Measurements from ENCODE around the gene DAPK3.
"Not testable (repeated sequence)": the region's sequence is repeated elsewhere in the genome, so short reads cannot be mapped to it uniquely, and the experiment has no call there.

The DAPK3 gene

DNA sequence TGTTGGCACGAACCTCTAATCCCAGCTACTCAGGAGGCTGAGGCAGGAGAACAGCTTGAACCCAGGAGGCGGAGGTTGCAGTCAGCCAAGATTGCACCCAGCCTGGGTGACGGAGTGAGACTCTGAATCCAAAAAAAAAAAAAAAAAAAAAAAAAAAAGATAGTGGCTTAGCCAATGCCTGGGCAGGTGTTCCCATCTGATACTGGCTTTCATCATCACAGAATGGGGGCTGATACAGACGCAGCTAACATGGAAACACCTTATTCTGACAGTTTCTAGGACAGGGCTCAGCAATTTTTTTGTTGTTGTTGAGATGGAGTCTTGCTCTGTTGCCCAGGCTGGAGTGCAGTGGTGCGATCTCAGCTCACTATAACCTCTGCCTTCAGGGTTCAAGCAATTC is 29.9 kb upstream of the DAPK3 start:
- not testable (repeated sequence) for DNase-seq

DNA sequence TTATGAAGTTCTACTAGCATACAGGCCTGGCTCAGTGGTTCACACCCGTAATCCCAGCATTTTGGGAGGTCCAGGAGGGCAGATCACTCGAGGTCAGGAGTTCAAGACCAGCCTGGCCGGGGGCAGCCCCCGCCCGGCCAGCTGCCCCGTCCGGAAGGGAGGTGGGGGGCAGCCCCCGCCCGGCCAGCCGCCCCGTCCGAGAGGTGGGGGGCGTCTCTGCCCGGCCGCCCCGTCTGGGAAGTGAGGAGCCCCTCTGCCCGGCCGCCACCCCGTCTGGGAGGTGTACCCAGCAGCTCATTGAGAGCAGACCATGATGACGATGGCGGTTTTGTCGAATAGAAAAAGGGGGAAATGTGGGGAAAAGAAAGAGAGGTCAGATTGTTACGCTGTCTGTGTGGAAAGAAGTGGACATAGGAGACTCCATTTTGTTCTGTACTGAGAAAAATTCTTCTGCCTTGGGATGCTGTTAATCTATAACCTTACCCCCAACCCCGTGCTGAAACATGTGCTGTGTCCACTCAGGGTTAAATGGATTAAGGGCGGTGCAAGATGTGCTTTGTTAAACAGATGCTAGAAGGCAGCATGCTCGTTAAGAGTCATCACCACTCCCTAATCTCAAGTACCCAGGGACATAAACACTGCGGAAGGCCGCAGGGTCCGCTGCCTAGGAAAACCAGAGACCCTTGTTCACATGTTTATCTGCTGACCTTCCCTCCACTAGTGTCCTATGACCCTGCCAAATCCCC is 27.9 kb upstream of the DAPK3 start:
- not testable (repeated sequence) for DNase-seq

DNA sequence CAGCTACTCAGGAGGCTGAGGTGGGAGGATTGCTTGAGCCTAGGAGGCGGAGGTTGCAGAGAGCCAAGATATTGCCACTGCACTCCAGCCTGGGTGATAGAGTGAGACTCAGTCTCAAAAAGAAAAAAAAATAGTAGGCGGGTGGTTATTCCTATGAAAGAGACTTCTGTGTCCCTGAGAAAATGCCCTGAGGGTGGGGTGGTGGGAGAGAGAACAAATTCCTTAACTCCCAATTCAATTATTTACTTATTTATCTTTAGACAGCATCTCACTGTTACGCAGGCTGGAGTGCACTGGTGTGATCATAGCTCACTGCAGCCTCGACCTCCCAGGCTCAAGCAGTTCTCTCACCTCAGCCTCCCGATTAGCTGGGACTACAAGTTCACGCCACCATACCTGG is 24.7 kb upstream of the DAPK3 start:
- DNase-seq, result no peak

DNA sequence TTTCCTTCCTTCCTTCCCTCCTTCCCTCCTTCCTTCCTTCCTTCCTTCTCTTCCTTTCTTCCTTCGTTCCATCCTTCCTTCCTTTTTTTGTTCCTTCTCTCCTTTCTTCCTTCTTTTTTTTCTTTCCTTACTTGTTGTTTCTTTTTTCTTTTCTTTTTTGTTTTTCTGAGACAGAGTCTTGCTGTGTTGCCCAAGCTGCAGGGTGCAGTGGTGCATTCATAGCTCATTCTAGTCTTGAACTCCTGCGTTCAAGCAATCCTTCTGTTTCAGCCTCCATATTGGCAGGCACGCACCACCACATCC is 19.9 kb upstream of the DAPK3 start:
- no peak for DNase-seq

DNA sequence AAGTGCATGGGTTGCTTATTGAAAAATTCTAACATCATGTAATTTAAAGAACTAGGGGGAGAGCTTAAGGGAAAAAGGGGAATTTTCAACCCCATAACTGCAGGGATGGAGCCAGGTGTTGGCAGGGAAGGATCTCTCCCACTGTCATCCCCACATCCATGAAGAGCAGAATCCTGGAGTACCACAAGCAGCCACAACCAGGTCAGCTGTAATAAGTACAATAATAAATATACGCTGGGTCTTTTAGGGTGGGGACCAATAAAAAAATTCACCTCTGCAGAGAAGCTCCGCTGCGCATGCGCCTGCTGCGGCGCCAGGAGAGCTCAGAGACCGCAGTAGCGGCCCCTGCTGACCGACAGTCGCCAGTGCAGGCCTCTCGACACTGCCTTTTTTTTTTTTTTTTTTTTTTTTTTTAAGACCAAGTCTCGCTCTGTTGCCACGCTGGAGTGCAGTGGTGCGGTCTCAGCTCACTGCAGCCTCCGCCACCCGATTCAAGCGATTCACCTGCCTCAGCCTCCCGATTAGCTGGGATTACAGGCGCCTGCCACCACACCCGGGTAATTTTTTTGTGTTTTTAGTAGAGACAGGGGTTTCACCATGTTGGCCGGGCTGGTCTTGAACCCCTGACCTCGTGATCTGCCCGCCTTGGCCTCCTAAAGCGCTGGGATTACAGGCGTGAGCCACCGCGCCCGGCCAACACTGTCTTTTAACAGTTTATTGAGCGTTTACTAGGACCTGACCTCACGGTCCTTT is 16.9 kb upstream of the DAPK3 start:
- DNase-seq, result peak; percentile 68

DNA sequence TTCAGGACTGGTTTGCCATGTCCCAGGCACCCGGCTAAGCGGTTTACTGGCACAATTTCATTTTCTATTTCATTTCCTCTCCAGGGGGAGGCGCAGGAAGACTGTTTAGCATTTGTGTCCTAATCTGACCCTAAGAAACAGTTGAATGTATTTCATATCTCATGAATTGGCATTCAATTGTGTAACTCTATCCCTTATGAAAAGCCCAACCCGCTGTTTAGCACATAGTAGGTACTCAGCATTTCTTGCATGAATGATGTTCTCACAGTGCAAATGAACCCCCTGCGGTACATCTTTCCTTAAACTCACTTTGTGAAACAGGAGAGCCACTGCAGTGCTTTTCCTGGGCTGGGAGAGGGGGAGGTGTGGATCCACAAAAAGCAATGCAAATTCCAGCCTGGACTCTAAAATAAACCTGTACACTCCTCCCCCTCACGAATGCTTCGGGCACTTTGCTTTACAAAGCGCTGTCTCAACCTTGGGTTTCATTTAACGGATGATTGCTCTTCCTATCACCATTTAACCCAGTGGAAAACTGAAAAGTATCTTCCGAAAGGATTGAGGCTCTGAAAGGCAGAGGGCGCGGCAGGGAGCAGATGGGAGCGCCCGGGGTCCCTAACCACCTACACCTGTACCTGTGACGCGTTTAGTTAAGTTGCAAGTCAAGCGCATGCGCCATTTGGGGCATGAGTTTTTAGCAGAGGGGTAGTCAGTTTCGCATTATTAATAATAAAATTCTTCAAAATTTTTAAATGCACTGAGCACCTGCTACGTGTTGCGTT is 15.6 kb upstream of the DAPK3 start:
- DNase-seq, result peak; percentile 61

DNA sequence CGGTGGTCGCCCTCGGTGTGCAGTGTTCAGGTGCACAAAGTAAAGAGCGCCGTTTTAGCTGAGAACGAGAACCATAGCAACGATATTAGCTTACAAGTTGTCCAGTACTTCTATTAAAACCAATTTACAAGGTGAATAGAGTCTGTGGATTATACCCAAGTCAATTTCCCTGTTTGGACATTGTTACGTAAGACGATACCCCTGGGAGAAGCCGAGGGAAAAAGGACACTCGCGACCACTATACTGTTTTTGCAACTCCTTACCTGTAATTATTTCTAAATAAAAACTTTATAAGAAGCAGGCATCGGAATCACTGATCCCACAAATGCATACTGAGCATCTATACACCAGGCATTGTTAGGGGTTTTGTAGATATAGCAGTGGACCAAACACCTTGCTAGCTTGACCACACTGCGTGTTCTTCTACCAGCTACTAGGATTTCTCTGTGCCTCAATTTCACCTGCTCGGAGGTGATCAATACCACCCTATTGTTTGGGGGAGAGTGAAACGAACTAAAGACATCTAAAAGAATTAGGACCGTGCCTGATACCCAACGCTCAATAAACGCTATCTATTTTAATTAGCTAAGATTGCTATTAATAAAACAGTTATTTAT is 14.9 kb upstream of the DAPK3 start:
- DNase-seq, result no peak

DNA sequence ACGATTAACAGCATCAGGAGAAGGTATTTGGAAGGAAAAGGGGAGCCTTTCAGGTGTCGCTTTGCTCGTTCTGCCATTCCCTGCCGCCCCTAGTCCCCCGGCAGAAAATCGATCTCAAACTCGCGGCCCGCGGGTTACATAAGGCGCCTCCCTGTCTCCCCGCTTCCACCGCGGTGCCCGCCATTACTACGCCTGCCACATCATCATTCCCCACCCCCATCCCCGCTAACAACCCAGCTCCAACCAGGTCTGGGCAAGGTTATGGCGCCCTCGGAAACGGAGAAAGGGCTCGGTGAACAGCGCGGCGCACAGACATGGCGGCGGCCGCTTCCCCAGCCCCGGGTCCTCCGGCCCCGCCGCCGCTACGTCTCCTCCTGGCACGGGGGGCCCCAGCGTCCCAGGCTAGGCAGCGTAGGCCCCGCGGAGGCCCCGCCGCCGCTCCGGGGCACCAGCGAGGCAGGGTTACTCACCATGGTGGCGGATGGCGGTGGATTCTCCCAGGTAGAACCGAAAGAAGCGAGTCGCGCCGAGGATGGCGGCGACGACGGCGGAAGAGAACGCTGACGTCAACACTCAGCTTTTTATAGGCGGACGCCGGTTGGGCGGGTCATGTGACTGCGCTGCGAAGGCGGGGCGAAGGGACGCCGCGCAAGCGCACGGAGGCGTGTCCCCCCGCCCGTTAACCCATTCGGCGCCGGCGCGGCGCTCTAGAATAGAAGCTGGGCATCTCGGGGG is 14.2 kb upstream of the DAPK3 start, which contains the start of gene EEF2:
EEF2 (minus strand) TSS at position 556 of the 735 bp plus-strand sequence; CDS start at position 473, 83 bp downstream.
- DNase-seq, result peak; percentile 86

DNA sequence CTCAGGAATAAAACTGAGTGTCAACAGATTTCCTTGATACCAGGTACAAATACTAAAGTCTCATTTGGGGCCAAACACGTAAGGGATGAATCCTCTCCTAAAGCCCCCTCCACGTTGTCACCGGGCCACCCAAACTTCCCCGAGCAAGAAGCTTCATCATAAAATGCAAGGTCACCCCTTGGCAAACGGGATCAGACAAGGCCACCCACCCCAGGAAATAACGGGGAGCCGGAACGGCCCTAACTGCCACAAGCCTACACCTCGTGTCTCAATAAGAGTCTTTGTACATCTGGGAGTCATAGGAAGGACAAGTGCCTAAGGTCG is 13.6 kb upstream of the DAPK3 start:
- no peak for DNase-seq

DNA sequence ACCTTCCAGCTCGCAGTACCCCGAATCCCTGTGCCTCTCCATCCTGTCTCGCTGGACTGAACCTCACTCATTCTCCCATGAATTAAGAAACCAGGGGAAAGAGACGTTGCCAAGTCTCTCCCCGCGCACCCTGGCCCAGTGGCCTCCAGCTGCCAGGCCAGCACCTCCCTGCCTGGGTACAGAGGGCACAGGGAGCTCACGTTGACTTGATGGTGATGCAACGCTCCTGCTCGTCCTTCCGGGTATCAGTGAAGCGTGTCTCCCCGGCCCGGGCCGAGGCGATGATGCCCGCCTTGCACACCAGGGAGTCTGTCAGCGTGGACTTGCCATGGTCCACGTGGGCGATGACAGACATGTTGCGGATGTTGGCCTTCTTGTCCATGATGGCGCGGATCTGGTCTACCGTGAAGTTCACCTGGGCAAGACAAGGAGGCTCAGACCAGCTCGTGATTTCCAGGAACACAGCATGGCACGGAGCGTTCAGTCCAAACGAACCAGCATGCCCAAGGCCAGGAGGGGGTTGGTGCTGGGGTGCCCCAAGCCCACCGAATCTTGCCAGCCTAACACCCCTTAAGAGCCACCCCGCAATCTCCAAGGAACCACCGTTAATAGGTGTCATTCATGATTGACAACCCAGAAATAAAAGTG is 13.2 kb upstream of the DAPK3 start:
- DNase-seq, result no peak

DNA sequence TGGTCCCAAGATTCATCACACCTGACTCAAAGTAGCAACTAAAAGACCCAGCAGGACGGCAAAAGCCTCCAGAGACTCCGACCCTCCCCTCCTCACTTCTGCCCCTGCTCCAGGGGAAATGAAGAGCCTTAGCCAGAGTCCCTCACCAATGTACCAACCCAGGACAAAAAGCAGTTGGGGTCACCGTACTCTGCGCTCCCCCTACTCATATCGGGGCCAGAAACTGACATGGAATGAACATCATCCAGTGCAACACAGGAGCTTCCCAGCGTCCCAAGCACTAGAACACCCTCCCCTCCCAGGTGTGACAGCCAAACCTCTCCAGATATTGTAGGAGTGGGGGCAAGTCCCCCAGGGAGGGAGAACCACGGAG is 12.6 kb upstream of the DAPK3 start:
- no peak for DNase-seq

DNA sequence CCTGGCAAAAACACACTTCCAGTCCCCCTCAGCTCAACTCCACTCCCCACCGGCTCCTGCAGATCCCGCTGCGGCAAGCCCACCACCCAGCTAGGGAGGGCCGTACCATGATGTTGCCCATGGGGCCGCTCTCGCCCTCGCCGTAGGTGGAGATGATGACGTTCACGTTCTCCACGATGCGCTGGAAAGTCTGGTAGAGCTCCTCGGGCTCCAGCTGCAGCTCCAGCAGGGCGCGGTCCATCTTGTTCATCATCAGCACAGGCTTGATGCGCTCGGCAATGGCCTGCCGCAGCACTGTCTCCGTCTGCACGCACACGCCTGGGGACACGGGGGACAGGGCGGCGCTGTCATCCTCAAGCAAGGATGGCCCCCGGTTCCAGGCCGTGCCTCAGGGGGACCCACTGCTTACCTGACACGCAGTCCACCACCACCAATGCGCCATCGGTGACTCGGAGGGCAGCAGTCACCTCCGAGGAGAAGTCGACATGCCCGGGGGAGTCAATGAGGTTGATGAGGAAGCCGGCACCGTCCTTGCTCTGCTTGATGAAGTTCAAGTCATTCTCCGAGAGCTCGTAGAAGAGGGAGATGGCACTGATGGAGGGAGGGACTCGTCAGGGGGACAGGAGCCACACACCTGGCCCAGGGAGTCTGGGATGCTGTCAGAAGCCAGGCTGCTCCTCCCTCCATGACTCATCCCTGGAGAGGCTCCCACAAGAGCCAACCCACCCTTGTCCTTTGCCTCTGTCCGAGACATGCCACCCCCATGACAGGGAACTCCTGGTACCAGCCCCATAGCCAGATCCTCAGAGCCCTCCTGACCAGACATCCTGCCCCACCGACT is 12.0 kb upstream of the DAPK3 start:
- no peak for DNase-seq

DNA sequence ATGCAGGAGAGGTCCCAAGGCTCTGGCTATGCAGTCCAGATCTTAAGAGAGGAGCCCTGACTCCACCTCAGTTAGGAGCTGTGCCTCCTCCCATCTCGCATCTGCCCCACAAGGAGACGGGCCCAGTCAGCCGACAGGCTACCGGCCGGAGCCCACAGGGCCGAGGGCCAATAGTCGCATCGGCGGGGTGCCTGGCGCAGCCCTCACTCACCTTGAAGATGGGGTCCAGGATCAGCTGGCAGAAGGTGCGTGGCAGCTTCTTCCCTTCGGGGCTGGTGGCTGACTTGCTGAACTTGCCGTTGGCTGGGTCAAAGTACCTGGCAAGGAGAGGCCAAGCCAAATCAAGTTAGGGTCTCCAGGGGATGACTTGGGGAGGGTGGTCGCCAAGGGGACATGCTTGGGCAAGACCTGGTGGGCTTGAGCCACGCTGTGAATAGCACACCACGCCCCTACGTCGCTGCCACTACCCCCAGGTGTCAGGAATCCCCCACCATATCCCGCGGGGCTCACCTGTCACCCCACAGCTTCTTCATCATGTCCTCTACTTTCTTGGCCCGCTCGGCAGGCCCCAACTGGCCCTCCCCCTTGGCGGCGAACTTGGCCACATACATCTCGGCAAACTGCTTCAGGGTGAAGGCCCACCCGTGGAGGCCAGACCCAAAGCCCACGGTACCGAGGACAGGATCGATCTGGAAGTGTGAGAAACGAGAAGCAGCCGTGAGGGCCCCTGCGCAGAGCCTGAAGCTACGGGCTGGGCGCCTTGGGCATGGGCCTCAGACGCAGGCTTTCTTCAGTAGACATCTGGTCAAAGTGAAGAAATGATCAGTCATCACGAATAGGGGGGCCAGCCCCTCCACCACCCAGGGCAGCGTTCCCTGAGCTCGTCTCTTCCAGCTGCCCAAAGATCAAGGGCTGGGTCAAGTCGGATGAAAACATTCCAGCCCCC is 11.1 kb upstream of the DAPK3 start:
- DNase-seq, result no peak

DNA sequence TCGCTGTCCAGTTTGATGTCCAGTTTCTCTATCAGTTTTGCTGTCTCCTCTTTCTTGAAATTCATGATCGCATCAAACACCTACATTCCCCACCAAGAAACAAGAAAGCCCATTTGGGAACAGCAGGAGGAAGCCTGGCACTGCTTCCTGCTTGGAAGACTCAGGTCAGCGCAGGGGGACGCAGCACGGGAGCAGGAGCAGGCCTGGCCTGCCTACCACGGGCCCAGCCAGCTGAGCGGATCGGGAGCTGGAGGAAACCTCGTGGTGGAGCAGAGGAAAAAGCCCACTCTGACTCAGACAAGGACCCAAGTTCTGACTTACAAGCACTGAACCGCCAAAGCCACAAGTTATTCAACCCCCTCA is 10.5 kb upstream of the DAPK3 start:
- DNase-seq, result no peak

DNA sequence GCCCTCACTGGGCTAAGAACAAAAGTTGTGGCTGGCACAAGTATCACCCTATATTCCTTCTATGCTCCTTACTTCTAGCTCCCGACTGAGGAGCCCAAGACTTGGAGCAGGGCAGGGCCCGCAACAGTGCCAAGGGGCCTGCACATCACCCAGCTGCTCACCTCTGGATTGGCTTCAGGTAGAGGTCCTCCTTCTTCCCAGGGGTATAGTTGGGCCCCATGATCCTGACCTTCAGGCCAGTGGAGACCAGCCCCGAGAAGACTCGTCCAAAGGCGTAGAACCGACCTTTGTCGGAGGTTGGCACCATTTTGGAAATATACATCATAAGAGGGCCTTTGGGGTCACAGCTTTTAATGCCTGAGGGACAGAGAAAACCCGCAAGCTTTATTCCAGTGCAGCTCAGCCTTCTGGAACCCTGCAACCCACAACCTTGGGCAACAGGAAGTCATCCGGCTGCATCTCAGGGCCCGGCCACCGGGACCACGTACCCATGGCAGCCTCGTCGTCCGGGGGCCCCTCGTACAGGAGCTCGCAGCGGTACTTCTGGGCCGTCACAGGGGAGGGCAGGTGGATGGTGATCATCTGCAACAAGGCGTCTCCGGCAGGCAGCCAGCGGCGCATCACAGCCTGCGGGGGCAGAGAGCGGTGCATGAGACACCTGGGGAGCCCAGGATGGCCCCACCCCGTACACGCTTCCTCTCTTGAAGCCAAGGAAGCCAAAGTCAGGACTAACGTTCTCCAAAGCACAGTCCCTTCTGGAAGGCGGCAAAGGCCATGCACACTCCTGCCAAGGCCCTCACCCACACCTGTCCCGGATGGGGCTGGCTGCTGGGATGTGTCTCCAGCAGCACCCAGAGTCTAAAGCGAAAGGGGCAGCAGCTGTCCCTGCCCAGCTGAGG is 9.7 kb upstream of the DAPK3 start:
- DNase-seq, result no peak

DNA sequence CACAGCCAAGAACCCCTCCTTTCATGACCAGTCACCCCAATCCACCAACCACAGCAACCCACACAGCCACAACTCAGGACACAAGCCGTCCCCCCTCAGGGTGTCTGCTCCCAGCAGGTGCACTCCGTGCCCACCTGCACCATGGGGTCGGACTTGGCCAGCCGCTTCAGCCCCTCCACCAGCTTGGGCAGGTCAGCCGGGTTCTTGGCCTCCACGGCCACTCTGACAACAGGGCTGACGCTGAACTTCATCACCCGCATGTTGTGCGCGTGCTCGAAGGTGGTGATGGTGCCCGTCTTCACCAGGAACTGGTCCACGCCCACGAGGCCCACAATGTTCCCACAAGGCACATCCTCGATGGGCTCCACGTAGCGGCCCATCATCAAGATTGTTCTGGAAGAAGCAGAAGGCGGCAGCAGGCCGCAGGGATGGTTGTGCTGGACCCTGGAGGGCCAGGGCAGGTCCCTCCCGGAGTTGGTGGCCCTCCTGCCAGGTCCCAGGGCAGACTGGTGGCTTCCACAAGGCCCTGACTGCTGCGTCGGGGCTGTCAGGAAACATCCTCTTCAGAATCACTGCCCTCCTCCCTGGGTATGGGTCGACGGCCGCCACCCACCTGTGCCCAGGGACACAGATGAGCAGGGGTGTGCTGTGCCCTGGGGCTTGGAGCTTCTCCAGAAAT is 8.9 kb upstream of the DAPK3 start:
- no peak for DNase-seq

DNA sequence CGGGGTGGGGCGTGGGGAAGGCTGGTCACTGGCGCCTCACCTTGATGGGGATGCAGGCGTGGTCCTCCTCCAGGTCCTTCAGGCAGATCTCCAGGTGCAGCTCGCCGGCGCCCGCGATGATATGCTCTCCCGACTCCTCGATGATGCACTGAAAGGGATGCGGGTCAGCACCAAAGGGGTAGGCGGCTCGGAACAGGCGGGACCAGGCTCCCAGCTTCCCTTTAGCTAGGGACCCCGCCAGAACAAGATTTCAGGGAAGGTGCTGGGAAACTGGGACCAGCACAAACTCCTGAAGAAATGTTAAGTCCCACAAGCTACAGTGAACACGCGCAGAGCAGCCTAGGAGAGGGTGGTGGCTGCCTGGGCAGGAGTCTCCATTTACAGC is 8.4 kb upstream of the DAPK3 start:
- no peak for DNase-seq

DNA sequence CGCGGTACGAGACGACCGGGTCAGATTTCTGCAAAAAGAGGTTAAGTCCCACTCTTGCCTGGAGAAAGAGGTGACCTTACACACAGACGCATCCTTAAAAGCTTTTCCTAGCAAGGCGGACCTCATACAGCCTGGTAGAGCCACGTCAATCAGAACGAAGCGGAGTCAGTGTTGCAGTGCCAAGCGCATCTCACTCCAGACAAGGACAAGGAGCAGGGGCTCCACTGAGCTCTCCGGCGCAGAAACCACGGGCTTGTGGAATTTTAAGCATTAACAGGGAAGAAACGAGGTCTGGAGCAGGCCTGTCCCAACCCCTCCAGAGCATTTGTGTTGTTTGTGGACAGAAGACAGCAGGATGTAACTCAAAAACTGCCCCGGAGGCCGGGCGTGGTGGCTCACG is 7.2 kb upstream of the DAPK3 start:
- DNase-seq, result no peak
